ENCODE measurements around the gene VAMP1. TPM values are rescaled to one million over a fixed set of nuclear protein-coding genes. Genes with fewer than 3 reads are reported as not detected.

VAMP1 gene
- total and polyA plus RNA-seq, 2 experiments from 2014 or later = 15.1 to 28.4 TPM

DNA sequence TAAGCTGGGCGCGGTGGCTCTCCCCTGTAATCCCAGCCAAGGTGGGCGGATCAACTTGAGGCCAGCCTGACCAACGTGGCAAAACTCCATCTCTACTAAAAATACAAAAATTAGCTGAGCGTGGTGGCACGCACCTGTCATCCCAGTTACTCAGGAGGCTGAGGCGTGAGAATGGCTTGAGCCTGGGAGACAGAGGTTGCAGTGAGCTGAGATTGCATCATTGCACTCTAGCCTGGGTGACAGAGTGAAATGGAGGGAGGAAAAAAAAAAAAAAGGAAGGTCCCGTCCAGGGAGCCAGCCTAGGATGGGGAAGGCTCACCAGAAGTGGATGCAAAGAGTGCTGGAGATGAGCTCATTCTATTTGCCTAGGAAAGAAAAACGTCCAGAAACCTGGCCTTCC is 27.6 kb downstream of the VAMP1 start:
- no peak overlapping the region for H3K27ac ChIP-seq
- TF ChIP-seq, protein P1, sequence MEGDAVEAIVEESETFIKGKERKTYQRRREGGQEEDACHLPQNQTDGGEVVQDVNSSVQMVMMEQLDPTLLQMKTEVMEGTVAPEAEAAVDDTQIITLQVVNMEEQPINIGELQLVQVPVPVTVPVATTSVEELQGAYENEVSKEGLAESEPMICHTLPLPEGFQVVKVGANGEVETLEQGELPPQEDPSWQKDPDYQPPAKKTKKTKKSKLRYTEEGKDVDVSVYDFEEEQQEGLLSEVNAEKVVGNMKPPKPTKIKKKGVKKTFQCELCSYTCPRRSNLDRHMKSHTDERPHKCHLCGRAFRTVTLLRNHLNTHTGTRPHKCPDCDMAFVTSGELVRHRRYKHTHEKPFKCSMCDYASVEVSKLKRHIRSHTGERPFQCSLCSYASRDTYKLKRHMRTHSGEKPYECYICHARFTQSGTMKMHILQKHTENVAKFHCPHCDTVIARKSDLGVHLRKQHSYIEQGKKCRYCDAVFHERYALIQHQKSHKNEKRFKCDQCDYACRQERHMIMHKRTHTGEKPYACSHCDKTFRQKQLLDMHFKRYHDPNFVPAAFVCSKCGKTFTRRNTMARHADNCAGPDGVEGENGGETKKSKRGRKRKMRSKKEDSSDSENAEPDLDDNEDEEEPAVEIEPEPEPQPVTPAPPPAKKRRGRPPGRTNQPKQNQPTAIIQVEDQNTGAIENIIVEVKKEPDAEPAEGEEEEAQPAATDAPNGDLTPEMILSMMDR (IDR thresholded peaks at IDR 0.05; ENCODE audit: low read depth, low read length) = no peak
- H3K4me1 ChIP-seq (ENCODE audit: low read depth) = no peaks in the 10 kb centered on the region
- H3K4me3 ChIP-seq = no peak overlapping the region
- DNase-seq (ENCODE audit: low read depth in 1 of 2, low spot score in 1 of 2) = no peak
- no peaks in the 10 kb centered on the region for H3K9me3 ChIP-seq (ENCODE audit: low read depth)
- no peaks in the 10 kb centered on the region for H3K27me3 ChIP-seq
- H3K36me3 ChIP-seq = no peaks in the 10 kb centered on the region

DNA sequence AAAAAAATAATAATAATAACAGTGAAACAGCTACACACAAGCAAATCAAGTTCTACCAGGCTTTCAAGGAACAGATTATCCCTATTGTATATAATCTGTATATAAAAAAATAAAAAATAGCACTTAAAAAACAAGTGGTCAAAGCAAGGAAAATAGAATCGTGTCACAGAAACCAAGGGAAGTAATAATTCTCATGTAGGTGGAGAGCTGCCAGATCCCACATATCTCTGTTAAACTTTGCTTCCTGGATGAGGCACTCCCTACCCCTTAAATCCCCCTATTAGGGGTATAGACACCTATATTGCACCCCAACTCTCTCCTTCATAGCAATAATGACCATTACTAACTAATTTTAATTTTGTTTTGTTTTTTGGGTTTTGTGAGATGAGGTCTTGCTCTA is 30.1 kb downstream of the VAMP1 start:
- H3K4me1 ChIP-seq (ENCODE audit: low read depth) = no peaks in the 10 kb centered on the region
- H3K27ac ChIP-seq = no peak overlapping the region
- TF ChIP-seq, protein P1 (IDR thresholded peaks at IDR 0.05; ENCODE audit: low read depth, low read length) = no peak
- no peak overlapping the region for H3K4me3 ChIP-seq
- no peaks in the 10 kb centered on the region for H3K36me3 ChIP-seq
- no peaks in the 10 kb centered on the region for H3K9me3 ChIP-seq (ENCODE audit: low read depth)
- H3K27me3 ChIP-seq = no peaks in the 10 kb centered on the region
- no peak for DNase-seq (ENCODE audit: low read depth in 1 of 2, low spot score in 1 of 2)

DNA sequence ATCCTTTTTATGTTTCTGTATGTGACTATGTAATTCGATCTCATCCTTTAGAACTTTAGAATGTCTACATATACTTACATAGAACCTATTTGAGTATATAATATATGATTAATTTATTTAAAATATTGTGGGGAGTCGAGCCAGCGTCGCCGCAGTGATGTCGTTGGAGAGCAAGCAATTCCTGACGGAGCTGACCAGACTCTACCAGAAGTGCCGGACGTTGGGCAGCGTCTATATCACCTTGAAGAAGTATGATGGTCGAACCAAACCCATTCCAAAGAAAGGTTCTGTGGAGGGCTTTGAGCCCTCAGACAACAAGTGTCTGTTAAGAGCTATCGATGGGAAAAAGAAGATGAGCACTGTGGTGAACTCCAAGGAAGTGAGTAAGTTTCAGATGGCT is 32.1 kb downstream of the VAMP1 start:
- Histone ChIP-seq H3K9me3 (ENCODE audit: low read depth) (no peaks in the 10 kb centered on the region), H3K4me1 (ENCODE audit: low read depth) (no peaks in the 10 kb centered on the region), H3K27ac (no peak overlapping the region), H3K36me3 (no peaks in the 10 kb centered on the region), H3K27me3 (no peaks in the 10 kb centered on the region), H3K4me3 (no peak overlapping the region)
- TF ChIP-seq, protein P1 (IDR thresholded peaks at IDR 0.05; ENCODE audit: low read depth, low read length) = no peak
- DNase-seq (ENCODE audit: low read depth in 1 of 2, low spot score in 1 of 2) = no peak

DNA sequence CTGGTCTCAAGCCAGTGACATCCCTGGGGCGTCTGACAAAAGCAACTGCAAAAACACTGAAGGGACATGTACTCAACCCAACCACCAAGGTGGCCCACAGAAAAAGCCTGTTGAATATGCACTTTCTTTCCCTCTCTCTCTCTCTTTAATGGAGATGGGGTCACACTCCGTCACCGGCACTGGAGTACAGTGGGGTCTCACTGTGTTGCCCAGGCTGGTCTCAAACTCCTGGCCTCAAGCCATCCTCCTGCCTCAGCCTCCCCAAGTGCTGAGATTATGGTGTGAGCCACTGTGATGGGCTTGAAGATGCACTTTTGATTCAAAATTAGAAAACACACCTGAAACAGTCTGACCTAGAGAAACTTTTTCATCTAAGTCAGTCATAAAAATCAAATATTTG is 32.9 kb downstream of the VAMP1 start:
- no peak for DNase-seq (ENCODE audit: low read depth in 1 of 2, low spot score in 1 of 2)
- H3K4me1 ChIP-seq (ENCODE audit: low read depth) = no peaks in the 10 kb centered on the region
- H3K36me3 ChIP-seq = no peaks in the 10 kb centered on the region
- TF ChIP-seq, protein P1 (IDR thresholded peaks at IDR 0.05; ENCODE audit: low read depth, low read length) = no peak
- H3K4me3 ChIP-seq = no peak overlapping the region
- H3K9me3 ChIP-seq (ENCODE audit: low read depth) = no peaks in the 10 kb centered on the region
- no peak overlapping the region for H3K27ac ChIP-seq
- no peaks in the 10 kb centered on the region for H3K27me3 ChIP-seq

DNA sequence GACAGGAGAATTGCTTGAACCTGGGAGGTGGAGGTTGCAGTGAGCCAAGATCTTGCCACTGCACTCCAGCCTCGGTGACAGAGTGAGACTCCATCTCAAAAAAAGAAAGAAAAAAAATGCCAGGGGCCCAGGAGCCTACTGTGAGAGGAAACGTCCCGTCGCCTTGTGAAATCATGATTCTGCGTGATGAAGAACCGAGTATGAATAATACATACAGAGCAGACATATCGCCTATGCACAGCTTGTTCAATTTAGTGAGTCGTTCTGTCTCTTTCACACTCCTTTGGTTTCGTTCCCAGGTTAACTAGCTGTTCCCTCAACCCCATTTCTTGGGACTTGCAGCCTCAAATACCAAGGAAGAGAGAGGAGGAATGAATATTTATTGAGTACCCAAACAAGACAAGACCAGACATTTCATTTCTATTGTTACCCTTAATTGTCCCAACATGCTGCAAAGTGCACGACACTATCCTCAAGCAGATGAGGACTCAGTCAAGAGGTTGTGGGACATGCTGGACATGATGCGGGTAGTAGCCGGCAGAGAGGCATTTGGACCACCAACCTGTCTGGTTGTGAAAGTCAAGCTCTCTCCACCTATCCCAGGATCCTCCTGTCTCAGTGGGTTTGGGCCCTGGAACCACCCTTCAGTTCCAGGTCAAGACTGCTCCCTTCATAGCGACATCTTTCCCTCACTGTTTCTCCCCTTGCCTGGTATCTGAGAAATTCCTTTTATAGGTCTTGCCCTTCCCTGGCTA is 34.3 kb downstream of the VAMP1 start:
- H3K27me3 ChIP-seq = no peaks in the 10 kb centered on the region
- no peaks in the 10 kb centered on the region for H3K9me3 ChIP-seq (ENCODE audit: low read depth)
- TF ChIP-seq, protein P1 (IDR thresholded peaks at IDR 0.05; ENCODE audit: low read depth, low read length) = no peak
- DNase-seq (ENCODE audit: low read depth in 1 of 2, low spot score in 1 of 2) = no peak
- no peak overlapping the region for H3K4me3 ChIP-seq
- H3K27ac ChIP-seq = no peak overlapping the region
- H3K4me1 ChIP-seq (ENCODE audit: low read depth) = no peaks in the 10 kb centered on the region
- no peaks in the 10 kb centered on the region for H3K36me3 ChIP-seq
